IMR-90 (cell line): ENCODE measurements around the gene CGREF1. TPM values are rescaled to one million over a fixed set of nuclear protein-coding genes. Genes with fewer than 3 reads are reported as not detected.

Experiments used
- ATAC-seq: fragments of 200-7000 bp; cut with Tn5 transposase; 2 replicates; pipeline ENCODE4 v1.9.1; 2020; ENCODE audit warnings: low read depth, mild to moderate bottlenecking, moderate library complexity
- BruUV-seq: library from RNA; stranded (reverse); fragments of 400-500 nt; replicated peaks from 2 replicates; lab custom pipeline; 2021; lab: Mats Ljungman, UMichigan
- CTCF ChIA-PET: fragments of 300-600 bp; formaldehyde crosslinking; extraction: SDS; loops from one replicate; lab custom pipeline; 2021; ENCODE audit warnings: antibody characterized with exemption; lab: Yijun Ruan, JAX
- POLR2A ChIA-PET: fragments of 300-600 bp; sonication (Branson Sonifier 250); formaldehyde crosslinking; loops from one replicate; lab custom pipeline; 2022; ENCODE audit warnings: antibody characterized with exemption; ENCODE audit not compliant: unreplicated experiment; lab: Charles Lee
- DNase-seq: peaks from one replicate; pipeline ENCODE4 v3.0.0; 2013
- H2AFZ ChIP-seq: replicated peaks from 2 replicates; pipeline ENCODE3; 2013; ENCODE audit warnings: low read length, mild to moderate bottlenecking; ENCODE audit not compliant: poor library complexity
- H2AK5ac ChIP-seq: 2 replicates; pipeline ENCODE4 v1.6.1; 2013; ENCODE audit warnings: low read depth, low read length, inconsistent platforms
- H2AK9ac ChIP-seq: replicated peaks from 2 replicates; pipeline ENCODE3; 2013; ENCODE audit warnings: mild to moderate bottlenecking, low read depth, low read length, moderate library complexity; ENCODE audit not compliant: poor library complexity
- H2BK120ac ChIP-seq: 2 replicates; pipeline ENCODE4 v1.6.1; 2013; ENCODE audit warnings: low read depth, low read length, inconsistent platforms
- H2BK15ac ChIP-seq: 3 replicates; pipeline ENCODE4 v1.6.1; 2013; ENCODE audit warnings: low read depth, low read length, inconsistent platforms
- H2BK20ac ChIP-seq: 2 replicates; pipeline ENCODE4 v1.6.1; 2013; ENCODE audit warnings: low read depth, mild to moderate bottlenecking, inconsistent platforms, low read length, moderate library complexity
- H2BK5ac ChIP-seq: 2 replicates; pipeline ENCODE4 v1.6.1; 2013; ENCODE audit warnings: mild to moderate bottlenecking, low read depth, low read length, inconsistent platforms; ENCODE audit not compliant: poor library complexity, severe bottlenecking
- H3K14ac ChIP-seq: replicated peaks from 2 replicates; pipeline ENCODE4 v1.6.1; 2013; ENCODE audit warnings: low read depth, low read length, inconsistent platforms
- H3K18ac ChIP-seq: 2 replicates; pipeline ENCODE4 v1.6.1; 2013; ENCODE audit warnings: low read depth, low read length, control low read depth
- H3K23ac ChIP-seq: 2 replicates; pipeline ENCODE4 v1.6.1; 2013; ENCODE audit warnings: low read depth, low read length, inconsistent platforms
- H3K27ac ChIP-seq: 2 replicates; pipeline ENCODE4 v1.5.1; 2013; ENCODE audit warnings: mild to moderate bottlenecking, control low read depth, low read length; ENCODE audit not compliant: insufficient read depth
- H3K27me3 ChIP-seq: 2 replicates; pipeline ENCODE4 v1.6.1; 2013; ENCODE audit warnings: low read length; ENCODE audit not compliant: control insufficient read depth, insufficient read depth
- H3K36me3 ChIP-seq: 2 replicates; pipeline ENCODE4 v1.6.1; 2013; ENCODE audit warnings: low read length, mixed read lengths; ENCODE audit not compliant: control insufficient read depth, insufficient read depth
- H3K4ac ChIP-seq: 2 replicates; pipeline ENCODE4 v1.6.1; 2013; ENCODE audit warnings: low read depth, low read length, inconsistent platforms
- H3K4me1 ChIP-seq: 2 replicates; pipeline ENCODE4 v1.6.1; 2013; ENCODE audit warnings: low read length, mixed read lengths; ENCODE audit not compliant: control insufficient read depth, insufficient read depth
- H3K4me2 ChIP-seq: 2 replicates; pipeline ENCODE4 v1.6.1; 2013; ENCODE audit warnings: low read depth, mild to moderate bottlenecking, control low read depth, low read length, moderate library complexity
- H3K4me3 ChIP-seq: 2 replicates; pipeline ENCODE4 v1.5.1; 2013; ENCODE audit warnings: low read depth, mild to moderate bottlenecking, control low read depth, low read length, moderate library complexity; ENCODE audit not compliant: insufficient read depth
- H3K56ac ChIP-seq: 2 replicates; pipeline ENCODE4 v1.6.1; 2013; ENCODE audit warnings: low read length, inconsistent platforms; ENCODE audit not compliant: insufficient read depth; ENCODE audit errors: extremely low read depth
- H3K79me1 ChIP-seq, 2 experiments: 2 replicates each; pipeline ENCODE4 v1.6.1; 2013; ENCODE audit warnings: low read length in 2 of 2, inconsistent platforms in 1 of 2, low read depth in 1 of 2
- H3K9ac ChIP-seq: 2 replicates; pipeline ENCODE4 v1.6.1; 2013; ENCODE audit warnings: low read depth, low read length, control low read depth
- H3K9me1 ChIP-seq: 2 replicates; pipeline ENCODE4 v1.6.1; 2013; ENCODE audit warnings: low read length, inconsistent platforms; ENCODE audit not compliant: insufficient read depth
- H3K9me3 ChIP-seq: 2 replicates; pipeline ENCODE4 v1.6.1; 2013; ENCODE audit warnings: low read length; ENCODE audit not compliant: control insufficient read depth, insufficient read depth
- H4K20me1 ChIP-seq: 2 replicates; pipeline ENCODE4 v1.6.1; 2013; ENCODE audit warnings: low read length, inconsistent platforms; ENCODE audit not compliant: insufficient read depth
- H4K5ac ChIP-seq: 2 replicates; pipeline ENCODE4 v1.6.1; 2013; ENCODE audit warnings: mild to moderate bottlenecking, low read depth, low read length, control low read depth
- H4K8ac ChIP-seq, 2 experiments: 2 replicates each; pipeline ENCODE4 v1.6.1; 2013; ENCODE audit warnings: low read depth in 2 of 2, low read length in 2 of 2, control low read depth in 1 of 2, inconsistent platforms in 1 of 2
- H4K91ac ChIP-seq: 2 replicates; pipeline ENCODE4 v1.6.1; 2013; ENCODE audit warnings: low read depth, low read length, inconsistent platforms; ENCODE audit not compliant: insufficient read depth
- CEBPB ChIP-seq: IDR thresholded peaks from 2 replicates; pipeline ENCODE4 v1.6.1; 2012; ENCODE audit warnings: low read depth, low read length, improper control_type of control experiment
- CHD1 ChIP-seq: IDR thresholded peaks from 2 replicates; pipeline ENCODE4 v1.6.1; 2012; ENCODE audit warnings: low read depth, low read length, improper control_type of control experiment
- ELK1 ChIP-seq: fragments of 150-350 bp; IDR thresholded peaks from 2 replicates; pipeline ENCODE4 v1.6.1; 2016; ENCODE audit warnings: low read depth, mild to moderate bottlenecking, low read length, moderate library complexity, borderline replicate concordance
- FOS ChIP-seq: fragments of 150-350 bp; IDR thresholded peaks from 2 replicates; pipeline ENCODE4 v1.6.1; 2016; ENCODE audit warnings: low read depth, low read length
- MAFK ChIP-seq: IDR thresholded peaks from 2 replicates; pipeline ENCODE4 v1.6.1; 2012; ENCODE audit warnings: low read depth, low read length, improper control_type of control experiment
- MAZ ChIP-seq: IDR thresholded peaks from 2 replicates; pipeline ENCODE4 v1.6.1; 2012; ENCODE audit warnings: low read depth, mild to moderate bottlenecking, low read length, improper control_type of control experiment, moderate library complexity, borderline replicate concordance
- MXI1 ChIP-seq: IDR thresholded peaks from 2 replicates; pipeline ENCODE4 v1.6.1; 2012; ENCODE audit warnings: low read depth, mild to moderate bottlenecking, low read length, moderate library complexity, borderline replicate concordance
- NFE2L2 ChIP-seq: fragments of 150-350 bp; IDR thresholded peaks from 2 replicates; pipeline ENCODE4 v1.6.1; 2016; ENCODE audit warnings: low read depth, mild to moderate bottlenecking, low read length
- POLR2A ChIP-seq: IDR thresholded peaks from 2 replicates; pipeline ENCODE4 v1.6.1; 2012; ENCODE audit warnings: mild to moderate bottlenecking, low read depth, low read length
- RAD21 ChIP-seq: IDR thresholded peaks from 2 replicates; pipeline ENCODE4 v1.6.1; 2012; ENCODE audit warnings: low read length, improper control_type of control experiment
- RCOR1 ChIP-seq: IDR thresholded peaks from 2 replicates; pipeline ENCODE4 v1.6.1; 2012; ENCODE audit warnings: mild to moderate bottlenecking, low read length, improper control_type of control experiment; ENCODE audit not compliant: insufficient replicate concordance
- RFX5 ChIP-seq: IDR thresholded peaks from 2 replicates; pipeline ENCODE4 v1.8.0; 2012; ENCODE audit warnings: low read depth, mild to moderate bottlenecking, low read length, moderate library complexity
- SMC3 ChIP-seq: fragments of 150-350 bp; IDR thresholded peaks from 2 replicates; pipeline ENCODE4 v1.6.1; 2016; ENCODE audit warnings: low read depth, mild to moderate bottlenecking, antibody characterized with exemption, low read length, moderate library complexity
- USF2 ChIP-seq: fragments of 150-350 bp; IDR thresholded peaks from 2 replicates; pipeline ENCODE4 v1.6.1; 2017; ENCODE audit warnings: mild to moderate bottlenecking, antibody characterized with exemption, low read length, low read depth
- WGBS, 2 experiments: methylation state at CpG; one replicate each; pipeline versions ENCODE4 v1.1.5 to v1.1.7; 2013; ENCODE audit warnings: missing lambda C conversion rate in 2 of 2; ENCODE audit not compliant: insufficient read length in 1 of 2; ENCODE audit errors: extremely low coverage in 2 of 2; 5-methylcytosine and 5-hydroxymethylcytosine counted together
- dilution Hi-C: fragments of 300-500 bp; cut with HindIII; formaldehyde crosslinking; loops from one replicate; pipeline ENCODE4 v1.14.3; 2018; ENCODE audit warnings: low sequenced_read_pairs; ENCODE audit not compliant: unreplicated experiment
- in situ Hi-C: fragments of 300-500 bp; cut with MboI; formaldehyde crosslinking; loops from 3 replicates; pipeline ENCODE4 v1.14.3; 2019; ENCODE audit warnings: low sequenced_read_pairs, inconsistent platforms, mixed read lengths
- intact Hi-C: fragments of 100-400 bp; cut with micrococcal nuclease; formaldehyde crosslinking; loops from 2 replicates; pipeline ENCODE4 v1.10.0; 2022
- polyA plus RNA-seq, 3 experiments: library from polyadenylated mRNA; depleted of rRNA; stranded (reverse); fragments of >200 nt; gene quantifications; 2 replicates each; pipeline ENCODE4 v1.2.3, GENCODE V29; 2012; ENCODE audit warnings: low replicate concordance in 1 of 3
- total RNA-seq: library from RNA; depleted of rRNA; stranded (reverse); fragments of >200 nt; gene quantifications from 2 replicates; pipeline ENCODE4 v1.2.3, GENCODE V29; 2012
- TF ChIP-seq, protein P1 (sequence below): conservative IDR thresholded peaks from 2 replicates; pipeline ENCODE4 v1.5.1; 2012; ENCODE audit warnings: mild to moderate bottlenecking, low read depth, low read length, improper control_type of control experiment

CGREF1 gene
- total and polyA plus RNA-seq, 2 of the 4 experiments (the other 2 are of a cell fraction), result 0.54 to 1.3 TPM

DNA sequence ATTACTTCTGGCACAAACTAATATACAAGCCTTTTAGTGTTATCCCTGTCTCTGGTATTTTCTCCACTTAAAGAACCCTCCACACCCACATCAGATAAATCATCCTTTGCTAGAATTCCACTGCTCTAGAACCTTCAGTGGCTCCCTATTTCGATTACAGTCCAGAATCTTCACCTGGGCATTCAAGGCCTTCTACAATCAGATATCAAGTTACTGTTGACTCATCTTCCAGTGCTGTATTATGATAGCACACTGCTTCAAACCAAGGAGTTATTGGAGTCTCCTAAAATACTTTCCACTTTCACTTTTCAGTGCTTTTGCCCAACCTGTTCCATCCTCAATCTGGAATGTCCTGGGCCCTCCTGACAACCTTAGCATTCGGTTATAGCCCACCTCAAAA is 3.4 kb downstream of the CGREF1 start:
- no peak overlapping the region for H3K27ac ChIP-seq
- H2BK15ac ChIP-seq, result no peak overlapping the region
- in situ Hi-C loops, result no loop called here
- TF ChIP-seq MAZ (no peak), SMC3 (no peak), FOS (no peak), POLR2A (no peak), RAD21 (no peak), CHD1 (no peak), CEBPB (no peak), ELK1 (no peak), RCOR1 (no peak), NFE2L2 (no peak), USF2 (no peak), MAFK (no peak), RFX5 (no peak), MXI1 (no peak)
- TF ChIP-seq, protein P1, sequence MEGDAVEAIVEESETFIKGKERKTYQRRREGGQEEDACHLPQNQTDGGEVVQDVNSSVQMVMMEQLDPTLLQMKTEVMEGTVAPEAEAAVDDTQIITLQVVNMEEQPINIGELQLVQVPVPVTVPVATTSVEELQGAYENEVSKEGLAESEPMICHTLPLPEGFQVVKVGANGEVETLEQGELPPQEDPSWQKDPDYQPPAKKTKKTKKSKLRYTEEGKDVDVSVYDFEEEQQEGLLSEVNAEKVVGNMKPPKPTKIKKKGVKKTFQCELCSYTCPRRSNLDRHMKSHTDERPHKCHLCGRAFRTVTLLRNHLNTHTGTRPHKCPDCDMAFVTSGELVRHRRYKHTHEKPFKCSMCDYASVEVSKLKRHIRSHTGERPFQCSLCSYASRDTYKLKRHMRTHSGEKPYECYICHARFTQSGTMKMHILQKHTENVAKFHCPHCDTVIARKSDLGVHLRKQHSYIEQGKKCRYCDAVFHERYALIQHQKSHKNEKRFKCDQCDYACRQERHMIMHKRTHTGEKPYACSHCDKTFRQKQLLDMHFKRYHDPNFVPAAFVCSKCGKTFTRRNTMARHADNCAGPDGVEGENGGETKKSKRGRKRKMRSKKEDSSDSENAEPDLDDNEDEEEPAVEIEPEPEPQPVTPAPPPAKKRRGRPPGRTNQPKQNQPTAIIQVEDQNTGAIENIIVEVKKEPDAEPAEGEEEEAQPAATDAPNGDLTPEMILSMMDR, result no peak
- H2AK5ac ChIP-seq, result no peak overlapping the region
- no peak overlapping the region for H2BK120ac ChIP-seq
- dilution Hi-C loops, result no loop called here
- ChIA-PET POLR2A (no interaction called here), CTCF (interaction anchor here (1.4 kb wide), 1 partner anchor 18 kb away, joined by 4 read pairs; no protein-coding TSS in a partner anchor)
- H3K4me2 ChIP-seq, result no peak overlapping the region
- H3K9ac ChIP-seq, result no peak overlapping the region
- ATAC-seq (no peak), DNase-seq (peak; percentile 7)
- H3K18ac ChIP-seq, result no peak overlapping the region
- no peaks in the 10 kb centered on the region; the same call in 1 of the 2 replicates for H3K9me1 ChIP-seq
- no peak overlapping the region for H3K14ac ChIP-seq
- intact Hi-C loops, result no loop called here
- H4K20me1 ChIP-seq, result no peaks in the 10 kb centered on the region; the same call in 1 of the 2 replicates
- no peaks in the 10 kb centered on the region for H3K79me1 ChIP-seq
- H4K91ac ChIP-seq, result no peak overlapping the region
- peaks cover 5% of the 10 kb centered on the region for H3K4me1 ChIP-seq
- no TSS peak for BruUV-seq
- no peak overlapping the region for H3K56ac ChIP-seq
- no peak overlapping the region for H2BK20ac ChIP-seq
- H2AFZ ChIP-seq, result no peak overlapping the region
- H3K4ac ChIP-seq, result no peak overlapping the region
- H3K4me3 ChIP-seq, result no peak overlapping the region
- H3K27me3 ChIP-seq, result peaks cover 51% of the 10 kb centered on the region
- no peak overlapping the region for H2BK5ac ChIP-seq
- H3K36me3 ChIP-seq, result no peaks in the 10 kb centered on the region
- no peak overlapping the region for H4K5ac ChIP-seq
- H2AK9ac ChIP-seq, result no peak overlapping the region
- H3K23ac ChIP-seq, result no peak overlapping the region
- no peak overlapping the region for H4K8ac ChIP-seq
- H3K9me3 ChIP-seq, result peaks cover under 1% of the 10 kb centered on the region; the same call in 1 of the 2 replicates
- 0% methylated on average over 1 of the region's 2 CpGs; no CpG with 5 or more reads in 1 of the 2 experiments for WGBS, 2 experiments
